ENCODE measurements around the gene TRIM31. TPM values are rescaled to one million over a fixed set of nuclear protein-coding genes. Genes with fewer than 3 reads are reported as not detected.

Gene TRIM31
- total RNA-seq, 2 experiments from 2014 or later: not detected

GRCh38 chr6:30154709-30155519, 42.0 kb upstream of the TRIM31 start:
- Mint-ChIP-seq H3K27me3 (peaks cover 19% of the 10 kb centered on the region), H3K4me3 (no peak overlapping the region), H3K36me3 (ENCODE audit: low read depth) (no peaks in the 10 kb centered on the region), H3K9me3 (ENCODE audit: low read depth) (no peaks in the 10 kb centered on the region), H3K27ac (no peak overlapping the region), H3K4me1 (peaks cover 15% of the 10 kb centered on the region)
- intact Hi-C loops (cut with DNase I, micrococcal nuclease): no loop called here
- ATAC-seq (no peak), DNase-seq (no peak)
- POLR2A ChIA-PET: no interaction called here
- CTCF ChIA-PET: interaction anchor here (1.3 to 1.5 kb wide), 2 partner anchors 24 to 28 kb away, joined by 3 to 6 read pairs; no protein-coding TSS in a partner anchor

- DNase-seq (no peak), ATAC-seq (no peak)
- H3K4me3 Mint-ChIP-seq: no peak overlapping the region
- H3K9me3 Mint-ChIP-seq (ENCODE audit: low read depth): no peaks in the 10 kb centered on the region
- no peak overlapping the region for H3K27ac Mint-ChIP-seq
- no peaks in the 10 kb centered on the region for H3K36me3 Mint-ChIP-seq (ENCODE audit: low read depth)
- H3K27me3 Mint-ChIP-seq: peaks cover 17% of the 10 kb centered on the region
- CTCF ChIA-PET: interaction anchor here (0.8 to 1.5 kb wide), 3 partner anchors 23 to 28 kb away, joined by 3 to 6 read pairs (median 3); no protein-coding TSS in a partner anchor
- POLR2A ChIA-PET: no interaction called here
- H3K4me1 Mint-ChIP-seq: peaks cover 12% of the 10 kb centered on the region
- intact Hi-C loops (cut with DNase I, micrococcal nuclease): no loop called here
Observed at GRCh38 chr6:30154061-30154460, 41.2 kb upstream of the TRIM31 start.

DNA sequence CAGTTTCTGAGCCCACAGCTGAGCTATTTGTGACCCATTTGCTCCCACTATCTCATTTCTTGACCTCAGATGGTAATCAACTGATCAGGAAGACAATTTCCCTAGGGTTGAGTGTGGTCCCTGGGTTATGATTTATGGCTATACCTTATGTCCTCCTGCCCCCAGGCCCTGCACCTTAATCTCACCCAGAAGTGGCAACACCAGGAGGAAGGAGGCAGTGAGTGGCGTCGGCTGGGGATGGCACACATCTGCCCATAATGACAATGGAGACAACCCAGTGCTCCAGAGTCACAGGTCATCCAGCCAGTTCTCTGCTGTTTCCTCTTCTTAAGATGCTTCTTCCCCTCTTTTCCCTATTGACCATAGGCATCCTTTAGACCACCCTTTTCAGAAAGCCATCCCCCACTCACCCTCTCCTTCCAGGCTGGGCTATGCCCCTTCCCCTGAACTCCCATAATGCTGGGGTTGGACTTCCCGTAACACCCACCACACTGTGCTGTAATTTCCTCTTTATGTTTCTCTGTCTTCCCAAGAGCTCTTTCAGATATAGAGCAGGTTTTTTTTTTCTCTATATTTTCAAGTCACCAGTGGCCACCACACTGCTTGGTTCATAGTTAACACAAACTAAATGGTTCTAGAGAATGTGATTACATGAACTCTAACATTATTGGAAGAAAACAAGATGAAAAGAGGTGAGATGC, 40.2 kb upstream of the TRIM31 start:
- intact Hi-C loops (cut with DNase I, micrococcal nuclease): no loop called here
- Mint-ChIP-seq H3K36me3 (ENCODE audit: low read depth) (no peaks in the 10 kb centered on the region), H3K9me3 (ENCODE audit: low read depth) (no peaks in the 10 kb centered on the region), H3K4me1 (peaks cover 2% of the 10 kb centered on the region), H3K4me3 (no peak overlapping the region), H3K27me3 (peaks cover 19% of the 10 kb centered on the region), H3K27ac (no peak overlapping the region)
- CTCF ChIA-PET: interaction anchor here (0.7 to 1.1 kb wide), 3 partner anchors 22 to 118 kb away, joined by 3 to 6 read pairs (median 3); no protein-coding TSS in a partner anchor
- DNase-seq: no peak
- POLR2A ChIA-PET: no interaction called here
- ATAC-seq: no peak

GRCh38 chr6:30152016-30152673, 39.3 kb upstream of the TRIM31 start:
- Mint-ChIP-seq H3K4me1 (no peaks in the 10 kb centered on the region), H3K9me3 (ENCODE audit: low read depth) (no peaks in the 10 kb centered on the region), H3K27me3 (peaks cover 23% of the 10 kb centered on the region), H3K4me3 (no peak overlapping the region), H3K27ac (no peak overlapping the region), H3K36me3 (ENCODE audit: low read depth) (no peaks in the 10 kb centered on the region)
- intact Hi-C loops (cut with DNase I, micrococcal nuclease): no loop called here
- CTCF ChIA-PET: interaction anchor here (0.7 to 1.1 kb wide), 3 partner anchors 10 to 119 kb away, joined by 3 to 6 read pairs (median 4); no protein-coding TSS in a partner anchor
- no peak for ATAC-seq
- POLR2A ChIA-PET: no interaction called here
- DNase-seq: no peak

DNA sequence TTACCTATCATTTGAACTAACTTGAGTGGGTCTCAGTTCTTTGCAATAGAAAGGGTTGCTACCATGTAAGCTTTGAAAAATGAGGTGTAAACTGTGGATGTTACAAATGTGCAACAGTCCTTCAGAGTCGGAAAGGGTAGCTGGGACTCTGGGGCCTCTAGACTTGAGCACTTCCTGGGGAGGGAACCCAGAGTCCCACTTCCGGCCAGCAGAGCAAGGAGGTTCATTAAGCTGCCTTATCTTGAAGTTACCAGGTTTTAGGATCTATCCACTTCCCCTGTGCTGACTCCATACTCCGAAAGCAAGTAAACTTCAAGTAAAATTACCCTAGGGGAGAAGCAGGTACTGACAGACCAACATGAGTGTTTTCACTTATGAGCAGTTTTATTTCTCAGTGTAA, 38.7 kb upstream of the TRIM31 start:
- no peak overlapping the region for H3K4me3 Mint-ChIP-seq
- no peaks in the 10 kb centered on the region for H3K4me1 Mint-ChIP-seq
- CTCF ChIA-PET: interaction anchor here (0.6 to 0.9 kb wide), 3 partner anchors 9 to 20 kb away, joined by 3 to 5 read pairs (median 4); no protein-coding TSS in a partner anchor
- POLR2A ChIA-PET: interaction anchor here (0.6 kb wide), 1 partner anchor 1848 kb away, joined by 3 read pairs; no protein-coding TSS in a partner anchor
- H3K9me3 Mint-ChIP-seq (ENCODE audit: low read depth): no peaks in the 10 kb centered on the region
- intact Hi-C loops (cut with DNase I, micrococcal nuclease): no loop called here
- no peaks in the 10 kb centered on the region for H3K36me3 Mint-ChIP-seq (ENCODE audit: low read depth)
- peaks cover 23% of the 10 kb centered on the region for H3K27me3 Mint-ChIP-seq
- ATAC-seq (peak; percentile 42), DNase-seq (no peak)
- no peak overlapping the region for H3K27ac Mint-ChIP-seq

DNA sequence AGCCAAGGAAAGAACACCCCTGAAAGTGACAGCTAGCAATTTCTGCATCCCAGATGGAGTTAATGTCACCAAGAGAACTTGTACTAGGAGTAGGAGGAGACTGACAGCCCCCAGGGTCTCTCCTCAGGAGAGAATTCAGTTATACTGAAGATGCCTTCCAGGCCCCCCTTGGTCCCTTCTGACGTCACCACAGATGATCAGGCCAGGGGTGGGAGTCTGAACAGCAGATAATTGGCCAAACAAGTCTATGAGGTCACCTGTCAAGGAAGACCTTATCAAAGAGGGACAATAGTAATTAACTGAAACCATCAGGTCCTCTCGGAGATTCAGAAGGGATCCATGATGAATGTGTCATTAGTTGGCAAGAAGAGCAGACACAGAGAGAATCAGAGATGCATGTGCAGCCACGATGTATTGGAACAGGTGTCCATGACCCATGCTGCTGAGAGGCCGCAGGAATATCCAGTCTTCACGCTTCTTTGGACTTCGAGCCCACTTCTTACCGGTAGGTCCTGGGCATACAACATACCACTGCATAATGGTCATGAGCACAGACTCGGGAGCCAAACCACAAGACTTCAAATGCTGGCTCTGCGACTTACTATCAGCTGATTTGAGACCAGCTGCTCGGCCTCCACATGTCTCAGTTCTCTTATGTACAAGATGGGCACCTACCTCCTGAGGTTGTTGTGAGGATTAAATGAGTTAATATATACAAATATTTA, 37.9 kb upstream of the TRIM31 start:
- intact Hi-C loops (cut with DNase I, micrococcal nuclease): no loop called here

GRCh38 chr6:30149858-30150550, 37.1 kb upstream of the TRIM31 start:
- DNase-seq (no peak), ATAC-seq (no peak)
- ChIA-PET POLR2A (no interaction called here), CTCF (interaction anchor here (0.6 kb wide), 1 partner anchor 90 kb away, joined by 3 read pairs; no protein-coding TSS in a partner anchor)
- intact Hi-C loops (cut with DNase I, micrococcal nuclease): no loop called here
- Mint-ChIP-seq H3K9me3 (ENCODE audit: low read depth) (no peaks in the 10 kb centered on the region), H3K4me3 (no peak overlapping the region), H3K36me3 (ENCODE audit: low read depth) (no peaks in the 10 kb centered on the region), H3K27me3 (peaks cover 21% of the 10 kb centered on the region), H3K4me1 (no peaks in the 10 kb centered on the region), H3K27ac (no peak overlapping the region)

More for the DNA sequence above, 37.9 kb upstream of the TRIM31 start:
- no peak overlapping the region for H3K4me3 Mint-ChIP-seq
- peaks cover 19% of the 10 kb centered on the region for H3K27me3 Mint-ChIP-seq
- no peak overlapping the region for H3K27ac Mint-ChIP-seq
- CTCF ChIA-PET: interaction anchor here (0.6 to 0.9 kb wide), 4 partner anchors 8 to 91 kb away, joined by 3 to 5 read pairs (median 4); no protein-coding TSS in a partner anchor
- DNase-seq (no peak), ATAC-seq (no peak)
- POLR2A ChIA-PET: interaction anchor here (0.6 kb wide), 1 partner anchor 1847 kb away, joined by 3 read pairs; no protein-coding TSS in a partner anchor
- no peaks in the 10 kb centered on the region for H3K36me3 Mint-ChIP-seq (ENCODE audit: low read depth)
- no peaks in the 10 kb centered on the region for H3K4me1 Mint-ChIP-seq
- H3K9me3 Mint-ChIP-seq (ENCODE audit: low read depth): no peaks in the 10 kb centered on the region

GRCh38 chr6:30149234-30149633, 36.3 kb upstream of the TRIM31 start:
- CTCF ChIA-PET: no interaction called here
- no peaks in the 10 kb centered on the region for H3K36me3 Mint-ChIP-seq (ENCODE audit: low read depth)
- H3K27me3 Mint-ChIP-seq: peaks cover 25% of the 10 kb centered on the region
- no peaks in the 10 kb centered on the region for H3K9me3 Mint-ChIP-seq (ENCODE audit: low read depth)
- H3K4me1 Mint-ChIP-seq: no peaks in the 10 kb centered on the region
- ATAC-seq: no peak
- no peak overlapping the region for H3K4me3 Mint-ChIP-seq
- H3K27ac Mint-ChIP-seq: no peak overlapping the region
- POLR2A ChIA-PET: no interaction called here
- intact Hi-C loops (cut with DNase I, micrococcal nuclease): no loop called here
- no peak for DNase-seq

DNA sequence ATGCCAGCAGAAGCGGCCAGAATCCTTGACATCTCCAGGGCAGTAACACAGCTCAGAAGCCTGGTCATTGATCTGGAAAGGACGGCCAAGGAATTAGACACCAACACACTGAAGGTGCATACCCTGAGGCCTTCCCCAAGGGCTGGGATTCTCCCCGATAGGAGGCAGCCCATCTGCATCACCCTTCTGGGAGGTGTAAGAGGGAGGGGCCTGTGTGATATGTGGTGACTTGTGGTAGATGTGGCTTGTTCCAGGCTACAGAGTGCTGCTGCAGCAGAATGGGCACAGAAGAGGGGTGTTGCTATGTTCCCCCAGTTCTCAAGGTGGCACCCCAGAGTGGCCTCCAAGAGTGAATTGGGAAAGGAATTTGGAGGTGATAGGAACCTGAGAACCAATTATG, 34.2 kb upstream of the TRIM31 start:
- POLR2A ChIA-PET: no interaction called here
- ATAC-seq (no peak), DNase-seq (no peak)
- Mint-ChIP-seq H3K27me3 (peaks cover 26% of the 10 kb centered on the region), H3K27ac (no peak overlapping the region), H3K4me3 (no peak overlapping the region), H3K4me1 (no peaks in the 10 kb centered on the region), H3K36me3 (ENCODE audit: low read depth) (no peaks in the 10 kb centered on the region), H3K9me3 (ENCODE audit: low read depth) (no peaks in the 10 kb centered on the region)
- CTCF ChIA-PET: interaction anchor here (2.2 kb wide), 1 partner anchor 17 kb away, joined by 10 read pairs; no protein-coding TSS in a partner anchor
- intact Hi-C loops (cut with DNase I, micrococcal nuclease): no loop called here

GRCh38 chr6:30145818-30146217, 32.9 kb upstream of the TRIM31 start:
- ATAC-seq (no peak), DNase-seq (no peak)
- no peaks in the 10 kb centered on the region for H3K9me3 Mint-ChIP-seq (ENCODE audit: low read depth)
- intact Hi-C loops (cut with DNase I, micrococcal nuclease): no loop called here
- POLR2A ChIA-PET: no interaction called here
- H3K27ac Mint-ChIP-seq: no peak overlapping the region
- H3K27me3 Mint-ChIP-seq: peaks cover 33% of the 10 kb centered on the region
- H3K4me1 Mint-ChIP-seq: no peaks in the 10 kb centered on the region
- no peaks in the 10 kb centered on the region for H3K36me3 Mint-ChIP-seq (ENCODE audit: low read depth)
- CTCF ChIA-PET: interaction anchor here (3.0 kb wide), 1 partner anchor 14 kb away, joined by 15 read pairs; no protein-coding TSS in a partner anchor
- H3K4me3 Mint-ChIP-seq: no peak overlapping the region

All from activated CD4-positive, alpha-beta T cell treated with anti-CD3 and anti-CD28 coated beads for 36 hours (primary cell).